ENCODE results near the gene SRPK1. TPM values are rescaled to one million over a fixed set of nuclear protein-coding genes. Genes with fewer than 3 reads are reported as not detected.

SRPK1 gene
- total RNA-seq, 1 experiment from 2014 or later: 89.4 TPM

DNA sequence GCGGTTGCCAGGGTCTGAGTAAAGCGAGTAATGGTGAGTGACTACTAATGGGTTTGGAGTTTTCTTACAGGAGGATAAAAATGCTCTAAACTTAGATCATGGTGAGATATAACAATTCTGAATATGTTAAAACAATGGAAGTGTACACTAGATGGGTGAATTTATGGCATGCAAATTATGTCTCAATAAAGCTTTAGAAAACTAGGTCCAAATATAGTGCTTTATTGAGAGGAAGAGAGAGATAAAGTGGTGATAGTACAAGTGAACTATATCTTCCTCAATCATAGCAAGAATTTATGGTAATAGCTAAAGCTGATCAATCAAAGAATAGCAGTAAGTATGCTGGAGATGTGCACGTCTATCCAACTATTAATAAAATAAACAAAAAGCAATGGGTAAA is 23.9 kb downstream of the SRPK1 start:
- H3K27me3 ChIP-seq (ENCODE audit: insufficient read depth, low read length): no peaks in the 10 kb centered on the region
- intact Hi-C loops (cut with micrococcal nuclease): no loop called here
- no peak overlapping the region for H3K27ac ChIP-seq (ENCODE audit: low read depth, low read length)
- peaks cover 99% of the 10 kb centered on the region for H3K79me2 ChIP-seq (ENCODE audit: insufficient read depth, low read length)
- H3K9me2 ChIP-seq (ENCODE audit: insufficient read depth): no peaks in the 10 kb centered on the region
- CTCF ChIA-PET: no interaction called here
- RAD21 ChIA-PET (ENCODE audit: low non-redundant PET in 1 of 2, low total read pairs in 2 of 2, uncharacterized antibody in 2 of 2, unreplicated experiment in 2 of 2): no interaction called here
- ATAC-seq (no peak), DNase-seq (ENCODE audit: low read depth, low spot score) (no peak)
- no peak overlapping the region for H3K4me2 ChIP-seq (ENCODE audit: low read length)
- H4K20me1 ChIP-seq (ENCODE audit: insufficient read depth): peaks cover 41% of the 10 kb centered on the region; the same call in 1 of the 2 replicates
- no TSS peak for BruUV-seq (replicated peaks)
- no peaks in the 10 kb centered on the region; a peak in 1 of 4 replicates for H3K4me1 ChIP-seq (ENCODE audit: control insufficient read depth in 1 of 2, insufficient read depth in 2 of 2, low read length in 2 of 2)
- peaks cover 0 to 28% of the 10 kb centered on the region in 2 experiments; a peak in 1 of 4 replicates for H3K36me3 ChIP-seq (ENCODE audit: control insufficient read depth in 1 of 2, insufficient read depth in 2 of 2, low read length in 2 of 2)
- H2AFZ ChIP-seq (ENCODE audit: low read depth, low read length, poor library complexity, severe bottlenecking): no peak overlapping the region
- TF ChIP-seq, protein P1, sequence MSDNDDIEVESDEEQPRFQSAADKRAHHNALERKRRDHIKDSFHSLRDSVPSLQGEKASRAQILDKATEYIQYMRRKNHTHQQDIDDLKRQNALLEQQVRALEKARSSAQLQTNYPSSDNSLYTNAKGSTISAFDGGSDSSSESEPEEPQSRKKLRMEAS (IDR thresholded peaks at IDR 0.05): no peak
- no peak for TF ChIP-seq ZNF274 (IDR thresholded peaks at IDR 0.05; ENCODE audit: low read depth, low read length)
- TF ChIP-seq, protein P2, sequence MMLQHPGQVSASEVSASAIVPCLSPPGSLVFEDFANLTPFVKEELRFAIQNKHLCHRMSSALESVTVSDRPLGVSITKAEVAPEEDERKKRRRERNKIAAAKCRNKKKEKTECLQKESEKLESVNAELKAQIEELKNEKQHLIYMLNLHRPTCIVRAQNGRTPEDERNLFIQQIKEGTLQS (IDR thresholded peaks at IDR 0.05): no peak
- TF ChIP-seq, protein P3, sequence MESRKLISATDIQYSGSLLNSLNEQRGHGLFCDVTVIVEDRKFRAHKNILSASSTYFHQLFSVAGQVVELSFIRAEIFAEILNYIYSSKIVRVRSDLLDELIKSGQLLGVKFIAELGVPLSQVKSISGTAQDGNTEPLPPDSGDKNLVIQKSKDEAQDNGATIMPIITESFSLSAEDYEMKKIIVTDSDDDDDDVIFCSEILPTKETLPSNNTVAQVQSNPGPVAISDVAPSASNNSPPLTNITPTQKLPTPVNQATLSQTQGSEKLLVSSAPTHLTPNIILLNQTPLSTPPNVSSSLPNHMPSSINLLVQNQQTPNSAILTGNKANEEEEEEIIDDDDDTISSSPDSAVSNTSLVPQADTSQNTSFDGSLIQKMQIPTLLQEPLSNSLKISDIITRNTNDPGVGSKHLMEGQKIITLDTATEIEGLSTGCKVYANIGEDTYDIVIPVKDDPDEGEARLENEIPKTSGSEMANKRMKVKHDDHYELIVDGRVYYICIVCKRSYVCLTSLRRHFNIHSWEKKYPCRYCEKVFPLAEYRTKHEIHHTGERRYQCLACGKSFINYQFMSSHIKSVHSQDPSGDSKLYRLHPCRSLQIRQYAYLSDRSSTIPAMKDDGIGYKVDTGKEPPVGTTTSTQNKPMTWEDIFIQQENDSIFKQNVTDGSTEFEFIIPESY (IDR thresholded peaks at IDR 0.05; ENCODE audit: extremely low read depth, insufficient replicate concordance, low read length): no peak
- no peak for TF ChIP-seq CBX3 (IDR thresholded peaks at IDR 0.05; ENCODE audit: low read depth)
- no peak for TF ChIP-seq ELF1 (IDR thresholded peaks at IDR 0.05; ENCODE audit: borderline replicate concordance, low read depth)
- TF ChIP-seq CEBPB (IDR thresholded peaks at IDR 0.05; ENCODE audit: low read depth): no peak
- TF ChIP-seq, protein P4, sequence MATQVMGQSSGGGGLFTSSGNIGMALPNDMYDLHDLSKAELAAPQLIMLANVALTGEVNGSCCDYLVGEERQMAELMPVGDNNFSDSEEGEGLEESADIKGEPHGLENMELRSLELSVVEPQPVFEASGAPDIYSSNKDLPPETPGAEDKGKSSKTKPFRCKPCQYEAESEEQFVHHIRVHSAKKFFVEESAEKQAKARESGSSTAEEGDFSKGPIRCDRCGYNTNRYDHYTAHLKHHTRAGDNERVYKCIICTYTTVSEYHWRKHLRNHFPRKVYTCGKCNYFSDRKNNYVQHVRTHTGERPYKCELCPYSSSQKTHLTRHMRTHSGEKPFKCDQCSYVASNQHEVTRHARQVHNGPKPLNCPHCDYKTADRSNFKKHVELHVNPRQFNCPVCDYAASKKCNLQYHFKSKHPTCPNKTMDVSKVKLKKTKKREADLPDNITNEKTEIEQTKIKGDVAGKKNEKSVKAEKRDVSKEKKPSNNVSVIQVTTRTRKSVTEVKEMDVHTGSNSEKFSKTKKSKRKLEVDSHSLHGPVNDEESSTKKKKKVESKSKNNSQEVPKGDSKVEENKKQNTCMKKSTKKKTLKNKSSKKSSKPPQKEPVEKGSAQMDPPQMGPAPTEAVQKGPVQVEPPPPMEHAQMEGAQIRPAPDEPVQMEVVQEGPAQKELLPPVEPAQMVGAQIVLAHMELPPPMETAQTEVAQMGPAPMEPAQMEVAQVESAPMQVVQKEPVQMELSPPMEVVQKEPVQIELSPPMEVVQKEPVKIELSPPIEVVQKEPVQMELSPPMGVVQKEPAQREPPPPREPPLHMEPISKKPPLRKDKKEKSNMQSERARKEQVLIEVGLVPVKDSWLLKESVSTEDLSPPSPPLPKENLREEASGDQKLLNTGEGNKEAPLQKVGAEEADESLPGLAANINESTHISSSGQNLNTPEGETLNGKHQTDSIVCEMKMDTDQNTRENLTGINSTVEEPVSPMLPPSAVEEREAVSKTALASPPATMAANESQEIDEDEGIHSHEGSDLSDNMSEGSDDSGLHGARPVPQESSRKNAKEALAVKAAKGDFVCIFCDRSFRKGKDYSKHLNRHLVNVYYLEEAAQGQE (IDR thresholded peaks at IDR 0.05; ENCODE audit: low read depth): no peak
- no peak for TF ChIP-seq SP1 (IDR thresholded peaks at IDR 0.05; ENCODE audit: low read depth)
- no peak for TF ChIP-seq ZFX (IDR thresholded peaks at IDR 0.05)
- no peak for TF ChIP-seq FOSL1 (IDR thresholded peaks at IDR 0.05; ENCODE audit: low read depth)
- TF ChIP-seq EZH2phosphoT487 (IDR thresholded peaks at IDR 0.05; ENCODE audit: borderline replicate concordance): no peak
- no peak for TF ChIP-seq SIN3A (IDR thresholded peaks at IDR 0.05; ENCODE audit: low read depth)
- TF ChIP-seq YY1 (IDR thresholded peaks at IDR 0.05; ENCODE audit: extremely low read depth, insufficient replicate concordance, low read depth, low read length): no peak
- TF ChIP-seq TCF7L2 (IDR thresholded peaks at IDR 0.05; ENCODE audit: borderline replicate concordance, extremely low read depth, insufficient read depth, insufficient read length): no peak
- TF ChIP-seq, protein P5, sequence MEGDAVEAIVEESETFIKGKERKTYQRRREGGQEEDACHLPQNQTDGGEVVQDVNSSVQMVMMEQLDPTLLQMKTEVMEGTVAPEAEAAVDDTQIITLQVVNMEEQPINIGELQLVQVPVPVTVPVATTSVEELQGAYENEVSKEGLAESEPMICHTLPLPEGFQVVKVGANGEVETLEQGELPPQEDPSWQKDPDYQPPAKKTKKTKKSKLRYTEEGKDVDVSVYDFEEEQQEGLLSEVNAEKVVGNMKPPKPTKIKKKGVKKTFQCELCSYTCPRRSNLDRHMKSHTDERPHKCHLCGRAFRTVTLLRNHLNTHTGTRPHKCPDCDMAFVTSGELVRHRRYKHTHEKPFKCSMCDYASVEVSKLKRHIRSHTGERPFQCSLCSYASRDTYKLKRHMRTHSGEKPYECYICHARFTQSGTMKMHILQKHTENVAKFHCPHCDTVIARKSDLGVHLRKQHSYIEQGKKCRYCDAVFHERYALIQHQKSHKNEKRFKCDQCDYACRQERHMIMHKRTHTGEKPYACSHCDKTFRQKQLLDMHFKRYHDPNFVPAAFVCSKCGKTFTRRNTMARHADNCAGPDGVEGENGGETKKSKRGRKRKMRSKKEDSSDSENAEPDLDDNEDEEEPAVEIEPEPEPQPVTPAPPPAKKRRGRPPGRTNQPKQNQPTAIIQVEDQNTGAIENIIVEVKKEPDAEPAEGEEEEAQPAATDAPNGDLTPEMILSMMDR (IDR thresholded peaks at IDR 0.05 in 2 of 3, conservative IDR thresholded peaks at IDR 0.05 in 1 of 3; ENCODE audit: borderline replicate concordance in 1 of 3, insufficient read depth in 1 of 3, low read depth in 2 of 3, low read length in 2 of 3): no peak
- no peak overlapping the region for H3K4me3 ChIP-seq (replicated peaks in 1 of 2; ENCODE audit: low read depth in 1 of 2, low read length in 2 of 2)
- H3K9ac ChIP-seq (ENCODE audit: low read length): no peak overlapping the region
- POLR2A ChIA-PET: no interaction called here
- H3K9me3 ChIP-seq (ENCODE audit: control insufficient read depth in 1 of 2, insufficient read depth in 1 of 2, low read depth in 1 of 2, low read length in 2 of 2): no peaks in the 10 kb centered on the region

Data from HCT116 (cell line).